Endothelial cell of umbilical vein (primary cell): Measurements from ENCODE around the gene TMEM214. TPM values are rescaled to one million over a fixed set of nuclear protein-coding genes. Genes with fewer than 3 reads are reported as not detected.

Source experiments
- BruUV-seq: library from RNA; stranded (reverse); fragments of 400-500 nt; replicated peaks from 2 replicates; lab custom pipeline; 2021; lab: Mats Ljungman, UMichigan
- CTCF ChIA-PET: fragments of 300-600, 350-600 bp; sonication (Branson Sonifier 250); formaldehyde crosslinking; loops from one replicate; lab custom pipeline; 2021; ENCODE audit warnings: antibody characterized with exemption, inconsistent platforms; lab: Charles Lee
- POLR2A ChIA-PET: fragments of 300-600, 350-600 bp; sonication (Branson Sonifier 250); formaldehyde crosslinking; loops from one replicate; lab custom pipeline; 2021; ENCODE audit warnings: antibody characterized with exemption, inconsistent platforms; lab: Charles Lee
- DNase-seq: peaks from one replicate; pipeline ENCODE4 v3.0.0-alpha.2; 2011; ENCODE audit warnings: low read depth, low spot score
- FAIRE-seq: peaks from 2 replicates; lab custom pipeline; 2011; peaks lifted over from hg19 to GRCh38; lab: Jason Lieb, UNC
- H2AFZ ChIP-seq: 2 replicates; pipeline ENCODE4 v1.6.0; 2012; ENCODE audit warnings: low read depth, low read length, control low read depth, inconsistent platforms
- H3K27ac ChIP-seq: 2 replicates; pipeline ENCODE4 v1.5.1; 2011; ENCODE audit warnings: low read depth, mild to moderate bottlenecking, control low read depth, low read length, moderate library complexity; ENCODE audit not compliant: insufficient read depth
- H3K27me3 ChIP-seq, 2 experiments: 2 replicates each; pipeline versions ENCODE4 v1.6.0 to v1.6.1; 2011; ENCODE audit warnings: low read length in 2 of 2, mixed read lengths in 1 of 2; ENCODE audit not compliant: control insufficient read depth in 2 of 2, insufficient read depth in 2 of 2
- H3K36me3 ChIP-seq, 2 experiments: 2 replicates in 1 of 2; 3 replicates in 1 of 2; pipeline ENCODE4 v1.5.1; 2011; ENCODE audit warnings: low read length in 2 of 2, mild to moderate bottlenecking in 1 of 2, moderate library complexity in 1 of 2; ENCODE audit not compliant: control insufficient read depth in 2 of 2, insufficient read depth in 2 of 2; ENCODE audit errors: extremely low read depth in 1 of 2
- H3K4me1 ChIP-seq: 3 replicates; pipeline ENCODE4 v1.5.1; 2011; ENCODE audit warnings: mild to moderate bottlenecking, low read length; ENCODE audit not compliant: control insufficient read depth, insufficient read depth; ENCODE audit errors: extremely low read depth
- H3K4me2 ChIP-seq: 2 replicates; pipeline ENCODE4 v1.6.1; 2011; ENCODE audit warnings: low read length, control low read depth, mixed read lengths; ENCODE audit not compliant: insufficient read depth
- H3K4me3 ChIP-seq, 3 experiments: fragments of 200-600 bp in 1 of 3; sonication (generic), shearing (Covaris generic) in 1 of 3; replicated peaks in 1 of 3; 2 replicates each; pipeline ENCODE4 v1.5.1; 2011 to 2016; ENCODE audit warnings: control low read depth in 3 of 3, low read length in 3 of 3, mild to moderate bottlenecking in 2 of 3, inconsistent platforms in 1 of 3, low read depth in 1 of 3, moderate library complexity in 1 of 3; ENCODE audit not compliant: insufficient read depth in 1 of 3
- H3K79me2 ChIP-seq: 2 replicates; pipeline ENCODE4 v1.6.0; 2012; ENCODE audit warnings: low read length, inconsistent platforms; ENCODE audit not compliant: control insufficient read depth, insufficient read depth
- H3K9ac ChIP-seq: replicated peaks from 2 replicates; pipeline ENCODE3; 2011; ENCODE audit warnings: low read length, control low read depth; ENCODE audit not compliant: insufficient read depth; ENCODE audit errors: extremely low read depth
- H3K9me1 ChIP-seq: replicated peaks from 3 replicates; pipeline ENCODE4 v1.6.0; 2011; ENCODE audit warnings: mild to moderate bottlenecking, low read length; ENCODE audit not compliant: control insufficient read depth, insufficient read depth; ENCODE audit errors: extremely low read depth
- H3K9me3 ChIP-seq: replicated peaks from 2 replicates; pipeline ENCODE4 v1.5.1; 2012; ENCODE audit warnings: low read length, inconsistent platforms; ENCODE audit not compliant: control insufficient read depth, insufficient read depth
- H4K20me1 ChIP-seq: replicated peaks from 2 replicates; pipeline ENCODE3; 2011; ENCODE audit warnings: mild to moderate bottlenecking, low read length; ENCODE audit not compliant: control insufficient read depth, insufficient read depth; ENCODE audit errors: extremely low read depth
- EZH2 ChIP-seq: IDR thresholded peaks from 2 replicates; pipeline ENCODE4 v1.6.1; 2012; ENCODE audit warnings: borderline replicate concordance, low read depth, mild to moderate bottlenecking, moderate library complexity, low read length, inconsistent platforms; ENCODE audit not compliant: severe bottlenecking
- FOS ChIP-seq: IDR thresholded peaks from 2 replicates; pipeline ENCODE4 v1.6.1; 2011; ENCODE audit warnings: mild to moderate bottlenecking, low read length, moderate library complexity, borderline replicate concordance; ENCODE audit not compliant: insufficient read depth
- GATA2 ChIP-seq: IDR thresholded peaks from 2 replicates; pipeline ENCODE4 v1.7.0; 2011; ENCODE audit warnings: low read depth, mild to moderate bottlenecking, moderate library complexity, mixed read lengths, low read length; ENCODE audit not compliant: insufficient read length, insufficient read depth
- JUN ChIP-seq: IDR thresholded peaks from 2 replicates; pipeline ENCODE4 v1.6.1; 2011; ENCODE audit warnings: borderline replicate concordance, low read depth; ENCODE audit not compliant: insufficient read length, insufficient read depth
- MYC ChIP-seq: IDR thresholded peaks from one replicate; pipeline ENCODE4 v1.6.1; 2011; ENCODE audit warnings: mild to moderate bottlenecking, low read depth, low read length
- POLR2A ChIP-seq: IDR thresholded peaks from 2 replicates; pipeline ENCODE4 v1.6.1; 2012; ENCODE audit warnings: low read depth, mild to moderate bottlenecking, control low read depth, low read length
- POLR2AphosphoS5 ChIP-seq: IDR thresholded peaks from 2 replicates; pipeline ENCODE4 v1.6.1; 2012; ENCODE audit warnings: low read depth, mild to moderate bottlenecking, control low read depth, low read length, moderate library complexity; ENCODE audit not compliant: insufficient read depth
- dilution Hi-C: fragments of 300-500 bp; cut with MboI; formaldehyde crosslinking; loops from one replicate; pipeline ENCODE4 v1.15.0; 2019; ENCODE audit warnings: low sequenced_read_pairs; ENCODE audit not compliant: extremely low pct_ligation_motif_present
- intact Hi-C: fragments of 100-400 bp; cut with micrococcal nuclease; formaldehyde crosslinking; loops from one replicate; pipeline ENCODE4 v1.10.0; 2022
- polyA plus RNA-seq, 4 experiments: library from polyadenylated mRNA; depleted of rRNA in 3 of 4; stranded (reverse) in 3 of 4; unstranded in 1 of 4; fragments of >200 nt; gene quantifications; 2 replicates each; pipeline versions ENCODE4 v1.2.1 to v1.2.3, GENCODE V29; 2011 to 2012; ENCODE audit warnings: missing spikeins in 1 of 4
- total RNA-seq: library from RNA; stranded (reverse); gene quantifications from 2 replicates; pipeline ENCODE4 v1.2.3, GENCODE V29; 2021
- TF ChIP-seq, protein P1 (sequence below): IDR thresholded peaks from 2 replicates; pipeline ENCODE4 v1.6.1; 2011; ENCODE audit not compliant: insufficient read depth, insufficient read length
- TF ChIP-seq, protein P2 (sequence below), 2 donors: IDR thresholded peaks; 1 replicate in 1 of 2; 2 replicates in 1 of 2; pipeline ENCODE4 v1.5.1; 2011; ENCODE audit warnings: low read length in 2 of 2, mild to moderate bottlenecking in 2 of 2, moderate library complexity in 2 of 2, control low read depth in 1 of 2, inconsistent platforms in 1 of 2, low read depth in 1 of 2; ENCODE audit not compliant: insufficient read depth in 1 of 2; ENCODE audit errors: extremely low read depth in 1 of 2

Gene TMEM214
- total and polyA plus RNA-seq, 2 donors (not counting 3 experiments of a cell fraction or from before 2014, with no cell fraction given), result 109 to 163 TPM

DNA sequence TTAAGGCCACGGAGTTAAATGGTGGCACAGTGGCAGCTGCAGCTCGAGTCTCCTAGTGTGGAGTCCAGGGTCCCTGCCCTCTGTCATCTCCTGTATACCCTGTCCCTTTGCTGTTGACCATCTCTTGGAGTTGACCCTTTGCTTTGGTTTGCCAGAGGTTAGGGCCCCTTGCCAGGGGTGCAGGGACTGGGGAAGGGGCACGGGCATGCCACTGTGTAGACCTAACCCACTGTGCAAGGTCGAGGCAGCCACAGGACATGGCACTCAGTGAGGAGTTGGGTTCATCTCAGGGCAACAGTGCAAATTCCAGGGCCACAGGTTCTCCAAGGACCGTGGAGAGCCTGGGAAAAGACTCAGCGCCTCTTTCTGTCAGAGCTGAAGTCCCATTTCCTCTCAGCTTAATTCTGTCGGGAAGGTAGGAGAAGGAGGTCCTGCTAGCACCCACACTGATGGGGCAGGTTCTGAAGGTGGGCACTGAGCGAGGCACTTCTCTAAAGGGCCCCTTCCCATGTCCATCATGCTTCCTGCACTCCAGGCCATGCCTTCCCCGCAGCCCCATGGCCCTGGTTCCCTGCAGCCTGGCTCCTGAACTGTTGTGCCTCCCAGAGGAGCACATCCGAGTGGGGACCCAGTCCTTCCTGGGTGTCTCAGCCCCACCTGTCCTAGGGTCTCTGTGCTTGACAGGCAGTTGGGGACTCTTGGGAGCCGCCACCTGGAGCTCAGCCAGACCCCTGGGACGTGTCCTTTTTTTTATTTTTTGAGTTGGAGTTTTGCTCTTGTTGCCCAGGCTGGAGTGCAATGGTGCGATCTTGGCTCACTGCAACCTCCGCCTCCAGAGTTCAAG, 56.6 kb downstream of the TMEM214 start:
- no TSS peak for BruUV-seq
- Histone ChIP-seq H4K20me1 (no peaks in the 10 kb centered on the region), H3K4me3 (no peak overlapping the region), H3K9me3 (no peaks in the 10 kb centered on the region), H3K4me2 (no peak overlapping the region), H3K79me2 (no peaks in the 10 kb centered on the region), H3K9ac (no peak overlapping the region), H3K9me1 (no peaks in the 10 kb centered on the region), H3K27me3 (no peaks in the 10 kb centered on the region), H3K27ac (no peak overlapping the region), H2AFZ (no peak overlapping the region), H3K36me3 (no peaks in the 10 kb centered on the region), H3K4me1 (peaks cover 5% of the 10 kb centered on the region)
- intact Hi-C loops (loop anchor here (5.0 kb wide), 1 partner anchor 242 kb away; the partner anchor contains the start of gene DPYSL5), dilution Hi-C loops (no loop called here)
- ChIA-PET CTCF (interaction anchor here (0.6 to 2.5 kb wide), 4 partner anchors 7 to 127 kb away, joined by 3 to 14 read pairs (median 3); no protein-coding TSS in a partner anchor), POLR2A (no interaction called here)
- FAIRE-seq (no peak), DNase-seq (no peak)
- TF ChIP-seq FOS (no peak), EZH2 (no peak), GATA2 (no peak), JUN (no peak), MYC (no peak), POLR2AphosphoS5 (no peak), POLR2A (no peak)
- TF ChIP-seq, protein P1, sequence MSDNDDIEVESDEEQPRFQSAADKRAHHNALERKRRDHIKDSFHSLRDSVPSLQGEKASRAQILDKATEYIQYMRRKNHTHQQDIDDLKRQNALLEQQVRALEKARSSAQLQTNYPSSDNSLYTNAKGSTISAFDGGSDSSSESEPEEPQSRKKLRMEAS, result no peak
- TF ChIP-seq, protein P2, sequence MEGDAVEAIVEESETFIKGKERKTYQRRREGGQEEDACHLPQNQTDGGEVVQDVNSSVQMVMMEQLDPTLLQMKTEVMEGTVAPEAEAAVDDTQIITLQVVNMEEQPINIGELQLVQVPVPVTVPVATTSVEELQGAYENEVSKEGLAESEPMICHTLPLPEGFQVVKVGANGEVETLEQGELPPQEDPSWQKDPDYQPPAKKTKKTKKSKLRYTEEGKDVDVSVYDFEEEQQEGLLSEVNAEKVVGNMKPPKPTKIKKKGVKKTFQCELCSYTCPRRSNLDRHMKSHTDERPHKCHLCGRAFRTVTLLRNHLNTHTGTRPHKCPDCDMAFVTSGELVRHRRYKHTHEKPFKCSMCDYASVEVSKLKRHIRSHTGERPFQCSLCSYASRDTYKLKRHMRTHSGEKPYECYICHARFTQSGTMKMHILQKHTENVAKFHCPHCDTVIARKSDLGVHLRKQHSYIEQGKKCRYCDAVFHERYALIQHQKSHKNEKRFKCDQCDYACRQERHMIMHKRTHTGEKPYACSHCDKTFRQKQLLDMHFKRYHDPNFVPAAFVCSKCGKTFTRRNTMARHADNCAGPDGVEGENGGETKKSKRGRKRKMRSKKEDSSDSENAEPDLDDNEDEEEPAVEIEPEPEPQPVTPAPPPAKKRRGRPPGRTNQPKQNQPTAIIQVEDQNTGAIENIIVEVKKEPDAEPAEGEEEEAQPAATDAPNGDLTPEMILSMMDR (IDR thresholded peaks at IDR 0.05; ENCODE audit: extremely low read depth in 1 of 2, insufficient read depth in 1 of 2, low read depth in 1 of 2, low read length in 2 of 2), result no peak

Other genes with a start within 250 kb of the TMEM214 start
- 33.1 and 34.1 TPM in 2 replicates for gene CENPA, start 246.9 kb upstream of the TMEM214 start, total RNA-seq
- 18.6 and 22.0 TPM in 2 replicates for gene CENPA, start 246.9 kb upstream of the TMEM214 start, polyA plus RNA-seq
- gene DPYSL5, start 184.8 kb upstream of the TMEM214 start, total RNA-seq, result not detected in 2 replicates
- gene DPYSL5, start 184.8 kb upstream of the TMEM214 start, polyA plus RNA-seq, result not detected in 2 replicates
- 5.0 and 6.1 TPM in 2 replicates for gene MAPRE3, start 62.3 kb upstream of the TMEM214 start, total RNA-seq
- 4.4 and 6.7 TPM in 2 replicates for gene MAPRE3, start 62.3 kb upstream of the TMEM214 start, polyA plus RNA-seq
- 27.5 and 28.2 TPM in 2 replicates for gene AGBL5, start 18.7 kb downstream of the TMEM214 start, total RNA-seq
- gene AGBL5, start 18.7 kb downstream of the TMEM214 start, polyA plus RNA-seq, result 40.4 and 41.9 TPM in 2 replicates
- gene OST4, start 38.7 kb downstream of the TMEM214 start, total RNA-seq, result 415 TPM in 2 replicates
- 1,189 and 2,226 TPM in 2 replicates for gene OST4, start 38.7 kb downstream of the TMEM214 start, polyA plus RNA-seq
- gene EMILIN1, start 45.6 kb downstream of the TMEM214 start, total RNA-seq, result 4.1 and 16.6 TPM in 2 replicates
- 11.7 and 15.5 TPM in 2 replicates for gene EMILIN1, start 45.6 kb downstream of the TMEM214 start, polyA plus RNA-seq
- gene KHK, start 53.8 kb downstream of the TMEM214 start, total RNA-seq, result 3.7 and 4.4 TPM in 2 replicates
- 2.4 and 2.9 TPM in 2 replicates for gene KHK, start 53.8 kb downstream of the TMEM214 start, polyA plus RNA-seq
- gene CGREF1, start 86.2 kb downstream of the TMEM214 start, total RNA-seq, result 4.0 and 5.8 TPM in 2 replicates
- 2.7 and 2.9 TPM in 2 replicates for gene CGREF1, start 86.2 kb downstream of the TMEM214 start, polyA plus RNA-seq
- gene ABHD1, start 90.8 kb downstream of the TMEM214 start, total RNA-seq, result not detected in 2 replicates
- 0.07 and 0.41 TPM in 2 replicates for gene ABHD1, start 90.8 kb downstream of the TMEM214 start, polyA plus RNA-seq
- gene PREB, start 101.7 kb downstream of the TMEM214 start, total RNA-seq, result 45.6 and 47.2 TPM in 2 replicates
- gene PREB, start 101.7 kb downstream of the TMEM214 start, polyA plus RNA-seq, result 73.3 and 73.4 TPM in 2 replicates
- gene PRR30, start 106.4 kb downstream of the TMEM214 start, total RNA-seq, result not detected in 2 replicates
- not detected in 2 replicates for gene PRR30, start 106.4 kb downstream of the TMEM214 start, polyA plus RNA-seq
- not detected in 2 replicates for gene TCF23, start 116.0 kb downstream of the TMEM214 start, total RNA-seq
- not detected in 2 replicates for gene TCF23, start 116.0 kb downstream of the TMEM214 start, polyA plus RNA-seq
- gene ATRAID, start 179.1 kb downstream of the TMEM214 start, total RNA-seq, result 84.3 and 86.6 TPM in 2 replicates
- 280 and 283 TPM in 2 replicates for gene ATRAID, start 179.1 kb downstream of the TMEM214 start, polyA plus RNA-seq
- gene SLC5A6, start 179.3 kb downstream of the TMEM214 start, total RNA-seq, result 42.7 and 52.0 TPM in 2 replicates
- 76.8 and 92.5 TPM in 2 replicates for gene SLC5A6, start 179.3 kb downstream of the TMEM214 start, polyA plus RNA-seq
- gene CAD, start 184.4 kb downstream of the TMEM214 start, total RNA-seq, result 81.0 and 91.4 TPM in 2 replicates
- 60.3 and 66.5 TPM in 2 replicates for gene CAD, start 184.4 kb downstream of the TMEM214 start, polyA plus RNA-seq
- gene SLC30A3, start 230.1 kb downstream of the TMEM214 start, total RNA-seq, result 9.2 and 16.7 TPM in 2 replicates
- gene SLC30A3, start 230.1 kb downstream of the TMEM214 start, polyA plus RNA-seq, result 63.9 and 79.9 TPM in 2 replicates
- 0.16 and 0.77 TPM in 2 replicates for gene DNAJC5G, start 242.5 kb downstream of the TMEM214 start, total RNA-seq
- 1.4 and 1.7 TPM in 2 replicates for gene DNAJC5G, start 242.5 kb downstream of the TMEM214 start, polyA plus RNA-seq
- gene TRIM54, start 249.5 kb downstream of the TMEM214 start, total RNA-seq, result 0.42 and 0.51 TPM in 2 replicates
- 1.6 and 1.7 TPM in 2 replicates for gene TRIM54, start 249.5 kb downstream of the TMEM214 start, polyA plus RNA-seq